ENCODE data around the gene GMFB. TPM values are rescaled to one million over a fixed set of nuclear protein-coding genes. Genes with fewer than 3 reads are reported as not detected.

The GMFB gene
- total RNA-seq, 1 donor from 2014 or later: 71.9 TPM

DNA sequence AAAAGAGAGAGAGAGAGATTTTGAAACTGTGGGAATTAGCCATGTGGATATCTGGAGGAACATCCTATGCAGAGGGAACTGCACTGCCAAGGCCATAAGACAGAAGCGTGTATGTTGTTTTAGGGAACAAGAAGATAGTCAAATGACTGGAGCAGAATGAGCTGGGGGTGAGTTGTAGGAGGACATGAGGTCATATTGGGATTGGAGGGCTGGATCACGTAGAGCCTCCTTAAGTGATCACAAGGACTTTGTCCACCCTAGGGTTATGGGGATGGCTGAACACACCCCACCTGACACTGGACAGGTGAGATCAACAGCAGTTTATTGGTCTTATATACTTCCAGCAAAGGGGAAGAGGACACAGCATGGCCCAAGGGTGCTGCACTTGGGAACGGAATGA is 12.7 kb upstream of the GMFB start:
- H3K4me3 ChIP-seq (ENCODE audit: low read depth, low read length): no peak overlapping the region
- no peaks in the 10 kb centered on the region for H3K36me3 ChIP-seq (ENCODE audit: control insufficient read depth, insufficient read depth, low read length)
- no peaks in the 10 kb centered on the region for H3K27me3 ChIP-seq (ENCODE audit: control insufficient read depth, insufficient read depth, low read length)
- TF ChIP-seq, protein P1, sequence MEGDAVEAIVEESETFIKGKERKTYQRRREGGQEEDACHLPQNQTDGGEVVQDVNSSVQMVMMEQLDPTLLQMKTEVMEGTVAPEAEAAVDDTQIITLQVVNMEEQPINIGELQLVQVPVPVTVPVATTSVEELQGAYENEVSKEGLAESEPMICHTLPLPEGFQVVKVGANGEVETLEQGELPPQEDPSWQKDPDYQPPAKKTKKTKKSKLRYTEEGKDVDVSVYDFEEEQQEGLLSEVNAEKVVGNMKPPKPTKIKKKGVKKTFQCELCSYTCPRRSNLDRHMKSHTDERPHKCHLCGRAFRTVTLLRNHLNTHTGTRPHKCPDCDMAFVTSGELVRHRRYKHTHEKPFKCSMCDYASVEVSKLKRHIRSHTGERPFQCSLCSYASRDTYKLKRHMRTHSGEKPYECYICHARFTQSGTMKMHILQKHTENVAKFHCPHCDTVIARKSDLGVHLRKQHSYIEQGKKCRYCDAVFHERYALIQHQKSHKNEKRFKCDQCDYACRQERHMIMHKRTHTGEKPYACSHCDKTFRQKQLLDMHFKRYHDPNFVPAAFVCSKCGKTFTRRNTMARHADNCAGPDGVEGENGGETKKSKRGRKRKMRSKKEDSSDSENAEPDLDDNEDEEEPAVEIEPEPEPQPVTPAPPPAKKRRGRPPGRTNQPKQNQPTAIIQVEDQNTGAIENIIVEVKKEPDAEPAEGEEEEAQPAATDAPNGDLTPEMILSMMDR (IDR thresholded peaks at IDR 0.05; ENCODE audit: insufficient read depth, low read length, poor library complexity, severe bottlenecking): no peak
- DNase-seq (ENCODE audit: low read depth): no peak

DNA sequence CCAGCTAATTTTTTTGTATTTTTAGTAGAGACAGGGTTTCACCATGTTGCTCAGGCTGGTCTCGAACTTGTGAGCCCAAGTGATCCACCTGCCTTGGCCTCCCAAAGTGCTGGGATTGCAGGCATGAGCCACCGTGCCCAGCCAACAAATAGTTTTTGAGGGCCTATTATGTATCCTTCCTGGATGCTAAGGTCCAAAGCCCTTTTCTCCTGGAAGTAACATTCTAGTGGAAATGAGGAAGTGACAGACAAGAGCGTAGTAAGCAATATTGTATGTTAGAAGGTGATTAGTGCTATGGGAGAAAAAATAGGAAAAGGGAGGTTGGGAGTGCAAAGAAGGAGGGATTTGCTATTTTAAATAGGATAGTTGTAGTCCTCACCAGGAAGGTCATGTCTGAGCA is 12.0 kb upstream of the GMFB start:
- Histone ChIP-seq H3K36me3 (ENCODE audit: control insufficient read depth, insufficient read depth, low read length) (no peaks in the 10 kb centered on the region), H3K4me3 (ENCODE audit: low read depth, low read length) (no peak overlapping the region), H3K27me3 (ENCODE audit: control insufficient read depth, insufficient read depth, low read length) (no peaks in the 10 kb centered on the region)
- TF ChIP-seq, protein P1 (IDR thresholded peaks at IDR 0.05; ENCODE audit: insufficient read depth, low read length, poor library complexity, severe bottlenecking): no peak
- no peak for DNase-seq (ENCODE audit: low read depth)

GRCh38 chr14:54498579-54498978 is 9.8 kb upstream of the GMFB start:
- H3K27me3 ChIP-seq (ENCODE audit: control insufficient read depth, insufficient read depth, low read length): no peaks in the 10 kb centered on the region
- no peaks in the 10 kb centered on the region for H3K36me3 ChIP-seq (ENCODE audit: control insufficient read depth, insufficient read depth, low read length)
- no peak overlapping the region for H3K4me3 ChIP-seq (ENCODE audit: low read depth, low read length)
- no peak for DNase-seq (ENCODE audit: low read depth)
- TF ChIP-seq, protein P1 (IDR thresholded peaks at IDR 0.05; ENCODE audit: insufficient read depth, low read length, poor library complexity, severe bottlenecking): no peak

DNA sequence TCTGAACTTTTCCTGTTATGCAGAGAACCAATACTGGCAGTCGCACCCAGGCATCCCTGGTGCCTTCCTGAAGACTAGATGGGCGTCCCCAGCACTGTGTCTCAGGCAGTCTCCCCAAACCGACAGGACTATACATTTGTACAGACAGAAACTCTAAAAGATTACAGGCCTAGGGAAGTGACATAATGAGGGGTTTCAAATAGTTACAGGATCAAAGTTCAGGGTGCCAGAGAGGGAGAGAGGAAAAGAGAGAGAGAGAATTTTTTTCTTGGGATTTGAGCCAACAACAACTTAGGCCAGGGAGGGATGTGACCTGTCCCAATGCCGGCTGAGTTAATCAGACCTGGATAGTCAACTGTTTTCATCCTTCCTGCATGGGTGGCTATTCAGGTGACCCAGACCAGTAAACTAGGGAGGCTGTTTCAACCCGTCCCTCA is 9.3 kb upstream of the GMFB start:
- no peaks in the 10 kb centered on the region for H3K36me3 ChIP-seq (ENCODE audit: control insufficient read depth, insufficient read depth, low read length)
- DNase-seq (ENCODE audit: low read depth): no peak

GRCh38 chr14:54497224-54497623 is 8.4 kb upstream of the GMFB start:
- H3K27me3 ChIP-seq (ENCODE audit: control insufficient read depth, insufficient read depth, low read length): no peaks in the 10 kb centered on the region
- DNase-seq (ENCODE audit: low read depth): no peak
- H3K4me3 ChIP-seq (ENCODE audit: low read depth, low read length): no peak overlapping the region
- no peaks in the 10 kb centered on the region for H3K36me3 ChIP-seq (ENCODE audit: control insufficient read depth, insufficient read depth, low read length)
- TF ChIP-seq, protein P1 (IDR thresholded peaks at IDR 0.05; ENCODE audit: insufficient read depth, low read length, poor library complexity, severe bottlenecking): no peak

More for the DNA sequence above, 9.3 kb upstream of the GMFB start:
- Histone ChIP-seq H3K4me3 (ENCODE audit: low read depth, low read length) (no peak overlapping the region), H3K27me3 (ENCODE audit: control insufficient read depth, insufficient read depth, low read length) (no peaks in the 10 kb centered on the region)
- TF ChIP-seq, protein P1 (IDR thresholded peaks at IDR 0.05; ENCODE audit: insufficient read depth, low read length, poor library complexity, severe bottlenecking): no peak

DNA sequence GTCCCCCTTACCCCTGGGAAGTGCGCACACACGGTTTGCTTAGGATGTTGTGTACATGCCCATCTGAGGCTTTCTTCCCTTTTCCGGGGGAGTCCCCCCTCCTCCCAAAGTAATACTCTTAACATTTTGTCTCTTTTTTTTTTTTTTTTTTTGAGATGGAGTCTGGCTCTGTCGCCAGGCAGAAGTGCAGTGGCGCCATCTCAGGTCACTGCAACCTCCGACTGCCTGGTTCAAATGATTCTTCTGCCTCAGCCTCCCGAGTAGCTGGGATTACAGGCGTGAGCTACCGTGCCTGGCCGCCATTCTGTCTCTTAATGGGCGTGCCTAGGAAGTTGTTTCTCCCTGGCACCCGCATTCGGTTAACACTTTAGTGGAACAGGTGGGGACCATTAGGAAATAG is 4.5 kb upstream of the GMFB start:
- no peak overlapping the region for H3K4me3 ChIP-seq (ENCODE audit: low read depth, low read length)

More for the DNA sequence above, 4.5 kb upstream of the GMFB start:
- DNase-seq (ENCODE audit: low read depth): no peak
- TF ChIP-seq, protein P1 (IDR thresholded peaks at IDR 0.05; ENCODE audit: insufficient read depth, low read length, poor library complexity, severe bottlenecking): no peak
- Histone ChIP-seq H3K36me3 (ENCODE audit: control insufficient read depth, insufficient read depth, low read length) (no peaks in the 10 kb centered on the region), H3K27me3 (ENCODE audit: control insufficient read depth, insufficient read depth, low read length) (no peaks in the 10 kb centered on the region)
